Bronchial epithelial cell (primary cell): ENCODE data around the gene HSPA5. TPM values are rescaled to one million over a fixed set of nuclear protein-coding genes. Genes with fewer than 3 reads are reported as not detected.
"Not testable (repeated sequence)": the region's sequence is repeated elsewhere in the genome, so short reads cannot be mapped to it uniquely, and the experiment has no call there.

ENCODE experiments used
- DNase-seq: peaks from one replicate; pipeline ENCODE4 v3.0.0-alpha.2; 2010; ENCODE audit warnings: low read depth
- FAIRE-seq: peaks from 2 replicates; lab custom pipeline; 2011; peaks lifted over from hg19 to GRCh38; lab: Jason Lieb, UNC
- H3K27me3 ChIP-seq: 2 replicates; pipeline ENCODE4 v1.5.1; 2011; ENCODE audit warnings: low read length; ENCODE audit not compliant: control insufficient read depth, insufficient read depth
- H3K36me3 ChIP-seq: 2 replicates; pipeline ENCODE4 v1.5.1; 2011; ENCODE audit warnings: low read length; ENCODE audit not compliant: control insufficient read depth, insufficient read depth
- H3K4me3 ChIP-seq: 2 replicates; pipeline ENCODE4 v1.5.1; 2011; ENCODE audit warnings: mild to moderate bottlenecking, low read depth, low read length, control low read depth
- CTCF ChIP-seq: IDR thresholded peaks from 2 replicates; pipeline ENCODE4 v1.5.1; 2011; ENCODE audit warnings: mild to moderate bottlenecking, moderate library complexity, low read length, control low read depth, inconsistent platforms; ENCODE audit not compliant: insufficient read depth, severe bottlenecking
- total RNA-seq: library from RNA; depleted of rRNA; stranded (reverse); fragments of >200 nt; gene quantifications from 2 replicates; pipeline ENCODE4 v1.2.1, GENCODE V29; 2014

The HSPA5 gene
- total RNA-seq = 520 and 945 TPM in 2 replicates

- Histone ChIP-seq H3K27me3 (no peaks in the 10 kb centered on the region), H3K4me3 (peak within 1 kb of the TSS; percentile 100), H3K36me3 (peaks cover 18% of the 10 kb centered on the region)
- TF ChIP-seq CTCF = peak; percentile 13
- FAIRE-seq = no peak
- DNase-seq = peak; percentile 99
Observed at GRCh38 chr9:125241000-125241862, at the start of gene HSPA5. Gene HSPA5, minus strand, starts transcription at chr9:125241343. Its CDS starts 217 bp downstream, at chr9:125241126.

GRCh38 chr9:125286935-125287433 is 45.8 kb upstream of the HSPA5 start:
- not testable (repeated sequence) for H3K36me3 ChIP-seq, H3K4me3 ChIP-seq, DNase-seq, H3K27me3 ChIP-seq, FAIRE-seq

GRCh38 chr9:125284855-125285254 is 43.7 kb upstream of the HSPA5 start:
- Histone ChIP-seq H3K36me3 (no peaks in the 10 kb centered on the region), H3K27me3 (no peaks in the 10 kb centered on the region), H3K4me3 (no peak overlapping the region)
- FAIRE-seq = no peak
- no peak for DNase-seq
- TF ChIP-seq CTCF = no peak

- FAIRE-seq (no peak), DNase-seq (no peak)
- Histone ChIP-seq H3K36me3 (no peaks in the 10 kb centered on the region), H3K27me3 (no peaks in the 10 kb centered on the region), H3K4me3 (no peak overlapping the region)
- TF ChIP-seq CTCF = no peak
Observed at GRCh38 chr9:125280945-125281344, 39.8 kb upstream of the HSPA5 start.

- Histone ChIP-seq H3K36me3 (peaks cover 1% of the 10 kb centered on the region), H3K4me3 (no peak overlapping the region), H3K27me3 (no peaks in the 10 kb centered on the region)
- TF ChIP-seq CTCF = no peak
- FAIRE-seq (no peak), DNase-seq (no peak)
Observed at GRCh38 chr9:125277411-125277810, 36.3 kb upstream of the HSPA5 start.

- no peak for DNase-seq
- no peak for FAIRE-seq
- Histone ChIP-seq H3K27me3 (no peaks in the 10 kb centered on the region), H3K36me3 (peaks cover 1% of the 10 kb centered on the region), H3K4me3 (no peak overlapping the region)
- no peak for TF ChIP-seq CTCF
Observed at GRCh38 chr9:125276771-125277170, 35.6 kb upstream of the HSPA5 start.
